ENCODE data around the gene CD27. TPM values are rescaled to one million over a fixed set of nuclear protein-coding genes. Genes with fewer than 3 reads are reported as not detected.
A peak's percentile ranks its signal among the peaks of the same experiment; 100 is the strongest.

Gene CD27
- total and polyA plus RNA-seq, 10 donors = 49.2 to 193 (median 72.3) TPM

DNA sequence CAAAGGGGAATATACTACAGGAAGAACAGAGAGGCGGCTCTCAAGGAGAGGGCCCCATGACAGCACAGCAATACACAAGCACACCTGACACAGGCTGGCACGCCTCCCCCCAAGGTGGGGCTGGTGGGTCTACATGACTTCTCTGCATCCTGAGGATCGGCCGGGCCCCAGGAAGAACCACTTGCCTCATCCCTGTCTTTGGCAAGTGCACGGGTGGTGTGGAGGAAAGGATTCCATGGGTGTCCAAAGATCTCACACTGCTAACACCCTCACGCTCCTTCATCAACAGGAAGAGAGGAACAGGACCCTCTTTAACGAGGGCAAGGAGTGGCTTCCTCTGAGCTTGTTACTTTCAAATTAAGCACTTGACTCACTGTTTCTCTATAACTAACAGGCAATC lies 18.5 kb downstream of the CD27 start:
- 20 to 47% (median 34%) methylated on average over 7 of the region's 7 CpGs for WGBS, 5 donors
- peaks cover 57 to 100% (median 87%) of the 10 kb centered on the region in 6 donors for H3K4me1 ChIP-seq
- H3K9me3 ChIP-seq = no peaks in the 10 kb centered on the region
- H3K27ac ChIP-seq = peak overlapping the region; percentile 46 to 94 (median 89)
- no peaks in the 10 kb centered on the region for H3K27me3 ChIP-seq (replicated peaks in 1 of 7)
- H3K4me3 ChIP-seq = peak overlapping the region in 1 of 8 donors; percentile 55
- peaks cover 6 to 100% (median 51%) of the 10 kb centered on the region in 6 donors for H3K36me3 ChIP-seq
- no peak for DNase-seq
- TF ChIP-seq, protein P1, sequence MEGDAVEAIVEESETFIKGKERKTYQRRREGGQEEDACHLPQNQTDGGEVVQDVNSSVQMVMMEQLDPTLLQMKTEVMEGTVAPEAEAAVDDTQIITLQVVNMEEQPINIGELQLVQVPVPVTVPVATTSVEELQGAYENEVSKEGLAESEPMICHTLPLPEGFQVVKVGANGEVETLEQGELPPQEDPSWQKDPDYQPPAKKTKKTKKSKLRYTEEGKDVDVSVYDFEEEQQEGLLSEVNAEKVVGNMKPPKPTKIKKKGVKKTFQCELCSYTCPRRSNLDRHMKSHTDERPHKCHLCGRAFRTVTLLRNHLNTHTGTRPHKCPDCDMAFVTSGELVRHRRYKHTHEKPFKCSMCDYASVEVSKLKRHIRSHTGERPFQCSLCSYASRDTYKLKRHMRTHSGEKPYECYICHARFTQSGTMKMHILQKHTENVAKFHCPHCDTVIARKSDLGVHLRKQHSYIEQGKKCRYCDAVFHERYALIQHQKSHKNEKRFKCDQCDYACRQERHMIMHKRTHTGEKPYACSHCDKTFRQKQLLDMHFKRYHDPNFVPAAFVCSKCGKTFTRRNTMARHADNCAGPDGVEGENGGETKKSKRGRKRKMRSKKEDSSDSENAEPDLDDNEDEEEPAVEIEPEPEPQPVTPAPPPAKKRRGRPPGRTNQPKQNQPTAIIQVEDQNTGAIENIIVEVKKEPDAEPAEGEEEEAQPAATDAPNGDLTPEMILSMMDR (IDR thresholded peaks at IDR 0.05 in 8 of 11, conservative IDR thresholded peaks at IDR 0.05 in 3 of 11) = no peak
- peak in 1 of 3 donors; percentile 57 for TF ChIP-seq POLR2AphosphoS5 (IDR thresholded peaks at IDR 0.05)
- intact Hi-C loops (cut with DNase I; ENCODE audit: low total_unique reads) = loop anchor here (5.0 to 10.0 kb wide), 2 partner anchors 36 to 128 kb away; no protein-coding TSS in a partner anchor

DNA sequence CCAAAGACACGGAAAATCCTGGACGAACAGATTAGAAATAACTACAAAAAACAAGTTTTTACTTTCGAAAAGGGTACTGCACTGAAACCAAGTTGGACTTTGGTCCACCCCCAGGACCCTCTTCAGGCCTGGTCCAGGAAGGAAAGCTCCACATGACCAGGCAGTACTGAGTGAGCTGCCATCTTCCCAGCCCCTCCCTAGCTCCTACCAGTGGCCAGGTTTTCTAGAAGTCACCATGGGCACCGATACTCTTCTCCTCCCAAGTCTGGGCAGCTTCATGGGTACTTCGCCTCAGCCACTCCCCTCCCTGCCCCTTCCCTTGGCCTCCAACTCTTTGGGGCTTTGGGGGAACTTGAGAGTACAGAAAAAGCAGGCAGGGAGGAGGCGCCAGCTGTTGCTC lies 19.1 kb downstream of the CD27 start:
- H3K27ac ChIP-seq = peak overlapping the region; percentile 46 to 94 (median 89)
- DNase-seq = no peak
- intact Hi-C loops (cut with DNase I; ENCODE audit: low total_unique reads) = loop anchor here (5.0 to 10.0 kb wide), 2 partner anchors 37 to 129 kb away; no protein-coding TSS in a partner anchor
- H3K4me3 ChIP-seq = no peak overlapping the region
- peaks cover 63 to 100% (median 94%) of the 10 kb centered on the region in 6 donors for H3K4me1 ChIP-seq
- H3K9me3 ChIP-seq = no peaks in the 10 kb centered on the region
- WGBS, 5 donors = 72 to 86% (median 79%) methylated on average over 6 of the region's 6 CpGs
- peaks cover 2 to 98% (median 44%) of the 10 kb centered on the region in 6 donors for H3K36me3 ChIP-seq
- TF ChIP-seq, protein P1 (IDR thresholded peaks at IDR 0.05 in 8 of 11, conservative IDR thresholded peaks at IDR 0.05 in 3 of 11) = no peak
- TF ChIP-seq POLR2AphosphoS5 (IDR thresholded peaks at IDR 0.05) (no peak), POLR2A (IDR thresholded peaks at IDR 0.05) (no peak)
- H3K27me3 ChIP-seq (replicated peaks in 1 of 7) = no peaks in the 10 kb centered on the region

GRCh38 chr12:6464531-6464930 lies 19.8 kb downstream of the CD27 start:
- no peak for DNase-seq
- 88 to 98% (median 93%) methylated on average over 7 to 8 of the region's 8 CpGs for WGBS, 5 donors
- Histone ChIP-seq H3K4me3 (no peak overlapping the region), H3K36me3 (peaks cover 0 to 91% (median 39%) of the 10 kb centered on the region in 6 donors), H3K27ac (peak overlapping the region; percentile 46 to 94 (median 89)), H3K4me1 (peaks cover 66 to 100% (median 96%) of the 10 kb centered on the region in 6 donors), H3K27me3 (replicated peaks in 1 of 7) (no peaks in the 10 kb centered on the region), H3K9me3 (no peaks in the 10 kb centered on the region)
- intact Hi-C loops (cut with DNase I; ENCODE audit: low total_unique reads) = loop anchor here (5.0 to 10.0 kb wide), 2 partner anchors 37 to 130 kb away; no protein-coding TSS in a partner anchor
- TF ChIP-seq, protein P1 (IDR thresholded peaks at IDR 0.05 in 8 of 11, conservative IDR thresholded peaks at IDR 0.05 in 3 of 11) = no peak
- TF ChIP-seq POLR2AphosphoS5 (IDR thresholded peaks at IDR 0.05) = peak in 1 of 3 donors; percentile 24
- no peak for TF ChIP-seq POLR2A (IDR thresholded peaks at IDR 0.05)

- peak overlapping the region in 5 of 8 donors; percentile 4 to 67 (median 36) for H3K27ac ChIP-seq
- H3K4me3 ChIP-seq = no peak overlapping the region
- peaks cover 60 to 97% (median 90%) of the 10 kb centered on the region in 6 donors for H3K4me1 ChIP-seq
- 38 to 49% (median 44%) methylated on average over 6 of the region's 6 CpGs for WGBS, 5 donors
- H3K27me3 ChIP-seq (replicated peaks in 1 of 7) = no peaks in the 10 kb centered on the region
- peak in 1 of 3 donors; percentile 13 for TF ChIP-seq POLR2AphosphoS5 (IDR thresholded peaks at IDR 0.05)
- TF ChIP-seq POLR2A (IDR thresholded peaks at IDR 0.05) = no peak
- TF ChIP-seq, protein P1 (IDR thresholded peaks at IDR 0.05 in 8 of 11, conservative IDR thresholded peaks at IDR 0.05 in 3 of 11) = peak; percentile 76 to 93 (median 88)
- H3K9me3 ChIP-seq = no peaks in the 10 kb centered on the region
- no peak for DNase-seq
- peaks cover 0 to 80% (median 32%) of the 10 kb centered on the region in 6 donors for H3K36me3 ChIP-seq
- intact Hi-C loops (cut with DNase I; ENCODE audit: low total_unique reads) = loop anchor here (10.0 kb wide), 1 partner anchor 131 kb away; no protein-coding TSS in a partner anchor
These were observed 20.9 kb downstream of the CD27 start for GRCh38 chr12:6465467-6466183.

Measured in spleen (tissue), 11 donors.